Gastroesophageal sphincter (tissue), 3 donors: ENCODE measurements around the gene CCDC178.

ENCODE experiments used
- CTCF ChIP-seq, 4 experiments: fragments of 200-600 bp in 2 of 4; fragments of 450-650 bp in 2 of 4; sonication (generic) in 1 of 4; IDR thresholded peaks; one replicate each; pipeline ENCODE4 v1.5.1; 2017 to 2019; ENCODE audit warnings: antibody characterized with exemption in 4 of 4, mild to moderate bottlenecking in 2 of 4, moderate library complexity in 2 of 4
- EP300 ChIP-seq: sonication (generic); formaldehyde crosslinking; IDR thresholded peaks from one replicate; pipeline ENCODE4 v1.6.1; 2017; ENCODE audit warnings: antibody characterized with exemption, mild to moderate bottlenecking
- POLR2A ChIP-seq, 2 donors: fragments of 450-650 bp; IDR thresholded peaks; one replicate each; pipeline ENCODE4 v1.6.1; 2017; ENCODE audit warnings: antibody characterized with exemption in 2 of 2, mild to moderate bottlenecking in 2 of 2, moderate library complexity in 1 of 2
- POLR2AphosphoS5 ChIP-seq: sonication (generic); formaldehyde crosslinking; IDR thresholded peaks from one replicate; pipeline ENCODE4 v1.6.1; 2017; ENCODE audit warnings: antibody characterized with exemption

DNA sequence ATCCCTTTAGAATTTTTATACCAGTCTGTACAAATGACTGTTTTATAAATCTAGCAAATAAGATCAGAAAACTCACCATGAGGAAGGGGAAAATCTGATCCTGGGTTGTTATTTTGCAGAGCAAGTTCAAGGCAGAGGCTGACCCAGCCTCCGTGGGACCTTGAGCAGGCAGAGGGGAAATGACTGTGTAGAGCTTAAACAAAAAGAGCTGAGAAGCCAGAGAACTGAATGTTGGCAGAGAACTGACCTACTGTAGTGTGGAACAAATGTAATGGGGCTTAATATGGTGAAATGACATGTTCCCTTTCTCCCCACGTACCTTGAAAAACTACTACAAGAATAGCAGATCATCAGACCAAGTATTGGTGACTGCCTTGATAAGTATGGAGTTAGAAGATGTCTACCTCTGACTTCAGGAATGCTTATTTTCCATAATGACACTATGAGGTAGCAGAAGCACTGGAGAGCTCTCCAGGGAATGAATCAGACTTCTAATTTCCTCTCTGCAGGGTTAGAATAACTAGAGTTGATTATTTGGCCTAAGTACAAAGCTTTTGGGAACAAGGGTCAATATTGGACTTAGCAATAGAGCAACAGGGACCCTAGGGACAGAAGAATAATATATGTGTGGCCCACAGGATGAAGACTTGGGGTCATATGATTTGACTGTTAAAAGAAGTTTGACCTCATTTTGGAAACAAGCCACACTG lies 304.4 kb downstream of the CCDC178 start:
- TF ChIP-seq POLR2AphosphoS5 = no peak
- no peak for TF ChIP-seq CTCF (IDR thresholded peaks at IDR 0.05)
- TF ChIP-seq POLR2A (IDR thresholded peaks at IDR 0.05) = no peak
- no peak for TF ChIP-seq EP300
